SKM-1 (cell line): ENCODE measurements around the gene PIKFYVE.
"Not testable (repeated sequence)": the region's sequence is repeated elsewhere in the genome, so short reads cannot be mapped to it uniquely, and the experiment has no call there.

ENCODE experiments used
- DNase-seq: peaks from one replicate; lab custom pipeline; 2025; ENCODE audit not compliant: unreplicated experiment; lab: John Stamatoyannopoulos, UW

Gene PIKFYVE, protein sequence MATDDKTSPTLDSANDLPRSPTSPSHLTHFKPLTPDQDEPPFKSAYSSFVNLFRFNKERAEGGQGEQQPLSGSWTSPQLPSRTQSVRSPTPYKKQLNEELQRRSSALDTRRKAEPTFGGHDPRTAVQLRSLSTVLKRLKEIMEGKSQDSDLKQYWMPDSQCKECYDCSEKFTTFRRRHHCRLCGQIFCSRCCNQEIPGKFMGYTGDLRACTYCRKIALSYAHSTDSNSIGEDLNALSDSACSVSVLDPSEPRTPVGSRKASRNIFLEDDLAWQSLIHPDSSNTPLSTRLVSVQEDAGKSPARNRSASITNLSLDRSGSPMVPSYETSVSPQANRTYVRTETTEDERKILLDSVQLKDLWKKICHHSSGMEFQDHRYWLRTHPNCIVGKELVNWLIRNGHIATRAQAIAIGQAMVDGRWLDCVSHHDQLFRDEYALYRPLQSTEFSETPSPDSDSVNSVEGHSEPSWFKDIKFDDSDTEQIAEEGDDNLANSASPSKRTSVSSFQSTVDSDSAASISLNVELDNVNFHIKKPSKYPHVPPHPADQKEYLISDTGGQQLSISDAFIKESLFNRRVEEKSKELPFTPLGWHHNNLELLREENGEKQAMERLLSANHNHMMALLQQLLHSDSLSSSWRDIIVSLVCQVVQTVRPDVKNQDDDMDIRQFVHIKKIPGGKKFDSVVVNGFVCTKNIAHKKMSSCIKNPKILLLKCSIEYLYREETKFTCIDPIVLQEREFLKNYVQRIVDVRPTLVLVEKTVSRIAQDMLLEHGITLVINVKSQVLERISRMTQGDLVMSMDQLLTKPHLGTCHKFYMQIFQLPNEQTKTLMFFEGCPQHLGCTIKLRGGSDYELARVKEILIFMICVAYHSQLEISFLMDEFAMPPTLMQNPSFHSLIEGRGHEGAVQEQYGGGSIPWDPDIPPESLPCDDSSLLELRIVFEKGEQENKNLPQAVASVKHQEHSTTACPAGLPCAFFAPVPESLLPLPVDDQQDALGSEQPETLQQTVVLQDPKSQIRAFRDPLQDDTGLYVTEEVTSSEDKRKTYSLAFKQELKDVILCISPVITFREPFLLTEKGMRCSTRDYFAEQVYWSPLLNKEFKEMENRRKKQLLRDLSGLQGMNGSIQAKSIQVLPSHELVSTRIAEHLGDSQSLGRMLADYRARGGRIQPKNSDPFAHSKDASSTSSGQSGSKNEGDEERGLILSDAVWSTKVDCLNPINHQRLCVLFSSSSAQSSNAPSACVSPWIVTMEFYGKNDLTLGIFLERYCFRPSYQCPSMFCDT (N-terminal part only)

DNA sequence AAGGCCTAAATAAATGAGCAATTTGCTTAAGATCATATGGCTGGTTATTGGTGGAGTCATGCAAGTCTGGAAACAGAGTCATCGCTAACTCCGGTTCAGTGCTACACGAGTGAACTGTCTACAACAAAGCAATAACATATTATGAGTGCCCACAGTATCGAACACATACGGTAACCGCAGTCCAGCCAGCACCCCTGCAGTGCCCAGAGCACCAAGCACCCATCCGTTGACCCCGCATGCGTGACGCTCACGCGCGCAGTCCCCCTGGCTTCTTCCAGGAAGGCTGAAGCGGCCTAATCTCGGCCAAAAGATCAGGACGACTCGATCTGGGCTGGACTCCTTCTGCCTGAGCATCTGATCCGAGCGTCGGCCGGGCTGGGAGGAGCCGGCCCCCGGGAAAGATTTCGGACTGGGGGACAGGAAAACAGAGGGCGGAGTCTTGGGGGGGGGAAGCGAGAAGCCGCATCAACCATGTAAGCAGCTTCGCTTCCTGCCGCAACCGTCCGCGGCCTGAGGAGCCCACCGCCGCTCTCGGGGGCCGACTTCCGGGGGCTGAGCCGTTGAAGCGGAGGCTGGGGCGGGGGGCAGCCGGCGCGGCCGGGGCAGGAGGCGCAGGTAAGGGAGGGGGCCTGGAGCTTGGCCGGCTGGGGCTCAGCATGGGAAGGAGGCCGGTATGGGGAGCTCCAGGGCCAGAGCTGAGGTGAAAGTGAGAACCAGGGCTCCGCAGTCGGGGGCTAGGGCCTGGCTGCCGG, at the start of gene PIKFYVE:
TSS of gene PIKFYVE (plus strand) at position 455 of the 752 bp plus-strand sequence. CDS start 5,265 bp downstream, outside the sequence.
- DNase-seq, result peak; percentile 88

DNA sequence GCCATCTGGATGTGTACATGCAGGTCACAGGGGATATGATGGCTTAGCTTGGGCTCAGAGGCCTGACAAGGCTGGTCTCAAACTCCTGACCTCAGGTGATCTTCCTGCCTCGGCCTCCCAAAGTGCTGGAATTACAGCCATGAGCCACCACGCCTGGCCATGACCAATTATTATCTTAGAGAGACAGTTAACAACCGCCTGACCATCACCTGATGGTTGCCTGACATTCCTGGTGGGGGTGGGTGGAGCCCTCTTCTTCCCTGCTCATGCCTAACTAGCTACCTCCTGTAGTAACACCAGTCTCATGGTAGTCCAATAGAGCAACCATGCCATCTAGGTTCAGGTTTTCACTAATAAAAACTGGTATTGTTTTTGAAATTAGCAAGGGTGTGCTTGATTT, 44.2 kb upstream of the PIKFYVE start:
- not testable (repeated sequence) for DNase-seq

DNA sequence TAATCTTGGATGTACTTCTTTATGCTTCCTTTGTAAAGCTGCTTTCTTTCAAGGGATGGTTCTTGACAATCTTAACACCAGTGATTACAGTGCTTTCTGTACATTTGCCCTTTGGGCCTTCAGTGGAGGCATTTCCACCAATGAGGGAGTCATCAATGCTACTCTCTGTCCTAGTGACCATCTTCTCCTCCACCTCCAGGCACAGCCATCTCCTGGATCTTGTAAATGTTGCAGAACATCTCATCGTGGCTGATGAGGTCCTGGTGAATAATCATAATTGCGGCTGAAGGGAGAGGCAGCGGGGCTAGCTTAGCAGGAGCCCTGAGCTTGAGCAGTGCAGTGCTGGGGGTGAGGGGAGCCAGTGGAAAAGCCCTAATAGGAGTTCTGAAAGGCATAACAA, 43.7 kb upstream of the PIKFYVE start:
- DNase-seq, result no peak

DNA sequence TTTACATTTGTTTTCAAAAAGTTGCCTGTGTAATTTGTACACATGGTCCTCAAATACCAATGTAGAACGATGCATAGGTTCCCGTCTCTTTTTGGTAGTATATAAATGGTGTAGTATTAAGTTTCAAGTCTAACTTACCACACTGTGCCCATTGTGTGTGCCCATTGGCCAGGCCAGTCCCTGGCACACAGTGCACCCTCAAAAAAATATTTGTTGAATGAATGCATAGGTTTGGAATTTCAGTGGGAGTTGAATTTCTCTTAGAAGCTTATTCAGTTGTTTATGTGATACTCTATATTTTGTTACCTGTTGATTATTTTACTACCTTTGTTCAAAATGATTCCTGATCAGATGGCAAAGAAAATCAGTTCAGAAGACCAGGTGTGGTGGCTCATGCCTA, 41.3 kb upstream of the PIKFYVE start:
- no peak for DNase-seq

DNA sequence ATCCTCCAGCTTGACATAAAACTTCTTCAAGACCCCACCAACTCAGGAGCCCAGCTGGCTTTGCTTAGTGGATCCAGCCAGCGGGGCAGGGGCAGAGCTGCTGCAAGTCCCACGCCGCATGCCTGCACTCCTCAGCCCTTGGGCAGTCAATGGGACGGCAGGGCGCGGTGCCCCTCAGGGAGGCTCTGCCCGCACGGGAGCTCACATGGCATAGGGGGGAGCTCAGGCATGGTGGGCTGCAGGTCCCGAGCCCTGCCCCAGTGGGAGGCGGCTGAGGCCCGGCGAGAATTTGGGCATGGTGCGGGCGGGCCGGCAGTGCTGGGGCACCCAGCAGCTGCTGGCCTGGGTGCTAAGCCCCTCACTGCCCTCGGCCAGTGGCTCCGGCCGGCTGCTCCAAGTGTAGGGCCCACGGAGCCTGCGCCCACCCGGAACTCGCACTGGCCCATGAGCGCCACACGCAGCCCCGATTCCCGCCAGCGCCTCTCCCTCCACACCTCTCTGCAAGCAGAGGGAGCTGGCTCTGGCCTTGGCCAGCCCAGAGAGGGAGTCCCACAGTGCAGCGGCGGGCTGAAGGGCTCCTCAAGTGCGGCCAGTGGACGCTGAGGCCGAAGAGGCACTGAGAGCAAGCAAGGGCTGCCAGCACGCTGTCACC, 38.3 kb upstream of the PIKFYVE start:
- no peak for DNase-seq

DNA sequence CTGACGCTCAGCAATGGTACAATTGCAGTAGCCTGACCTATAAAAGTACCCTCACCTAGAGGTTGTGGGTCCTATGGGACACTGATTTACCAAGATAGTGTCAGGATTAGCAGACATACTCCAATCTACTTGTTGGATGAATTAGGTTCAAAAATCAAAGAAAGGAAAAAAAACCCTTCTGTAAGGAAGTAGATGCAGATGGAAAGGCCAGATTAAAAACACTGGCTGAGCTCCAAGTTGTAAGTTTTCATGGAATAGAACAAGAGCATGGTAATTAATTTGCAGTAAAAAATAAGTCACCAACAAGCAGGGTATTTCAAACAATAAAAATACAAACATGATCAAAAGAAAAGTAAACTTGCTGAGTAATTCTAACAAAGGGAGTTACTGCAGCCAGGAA, 37.6 kb upstream of the PIKFYVE start:
- no peak for DNase-seq

DNA sequence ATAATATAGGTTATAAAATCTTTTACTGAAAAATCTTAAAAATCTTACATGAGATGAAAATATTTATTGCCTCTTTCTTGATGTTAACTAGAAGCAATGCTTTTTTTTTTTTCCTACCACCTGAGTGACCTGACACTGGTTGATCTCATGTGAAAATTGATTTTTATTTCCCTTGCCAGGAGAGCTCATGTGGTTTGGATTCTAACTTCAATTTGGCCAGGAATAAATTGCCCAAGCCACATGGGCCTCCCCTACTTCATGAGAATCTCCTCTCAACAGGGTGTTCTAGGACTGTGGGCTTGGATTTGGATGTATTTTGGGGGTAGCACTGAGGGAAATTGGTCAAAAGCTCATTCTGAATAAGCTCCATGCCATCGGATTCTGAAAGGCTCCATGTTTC, 31.3 kb upstream of the PIKFYVE start:
- no peak for DNase-seq

DNA sequence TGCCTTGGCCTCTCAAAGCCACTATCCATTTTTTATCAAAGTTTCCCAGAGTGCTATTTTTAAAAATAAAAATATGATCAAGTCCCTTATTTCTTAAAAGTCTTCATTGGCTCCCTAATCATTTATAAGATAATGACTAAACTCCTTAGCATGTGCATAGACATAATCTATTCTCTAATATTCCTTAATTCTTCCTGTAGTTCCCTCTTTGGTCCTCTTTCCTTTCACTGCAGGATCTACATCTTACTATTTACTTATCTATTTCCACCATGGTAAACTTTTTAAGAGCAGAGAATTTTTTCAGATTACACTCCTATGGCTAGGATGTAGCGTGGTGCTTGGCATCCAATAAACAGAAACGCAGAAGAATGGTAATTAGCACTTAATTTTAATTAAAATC, 30.2 kb upstream of the PIKFYVE start:
- DNase-seq, result no peak

DNA sequence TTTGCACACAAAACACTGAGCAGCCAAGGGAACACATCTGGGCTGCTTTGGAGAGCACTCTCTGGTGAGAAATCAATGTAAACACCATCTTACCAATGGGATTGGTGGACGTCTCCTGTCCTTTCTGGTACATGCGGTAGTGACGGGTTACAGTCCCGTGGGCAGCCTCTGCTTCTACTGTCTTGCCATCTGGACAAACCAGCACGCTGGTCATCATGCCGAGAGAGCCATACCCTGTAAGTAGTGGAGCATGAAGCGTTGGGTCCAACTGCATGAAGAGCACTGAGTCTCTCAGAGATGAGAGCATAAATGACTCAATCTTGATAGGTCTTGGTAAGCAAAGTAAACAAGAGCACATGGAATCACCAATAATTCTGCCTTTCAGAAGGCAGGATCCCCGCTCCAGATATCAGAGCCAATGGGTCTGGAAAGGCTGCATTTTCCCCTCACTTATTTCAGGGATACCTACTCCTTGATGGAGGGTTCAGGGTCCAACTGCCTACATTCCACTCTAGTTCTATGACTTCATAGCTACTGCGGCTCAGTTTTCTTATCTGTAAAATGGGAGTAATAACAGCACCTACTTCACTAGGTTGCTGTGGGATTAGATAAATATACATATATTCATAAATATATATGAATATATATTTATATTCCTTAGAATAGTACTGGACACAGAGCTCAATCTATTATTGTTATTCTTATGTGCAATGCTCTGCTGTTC, 26.1 kb upstream of the PIKFYVE start:
- DNase-seq, result no peak

DNA sequence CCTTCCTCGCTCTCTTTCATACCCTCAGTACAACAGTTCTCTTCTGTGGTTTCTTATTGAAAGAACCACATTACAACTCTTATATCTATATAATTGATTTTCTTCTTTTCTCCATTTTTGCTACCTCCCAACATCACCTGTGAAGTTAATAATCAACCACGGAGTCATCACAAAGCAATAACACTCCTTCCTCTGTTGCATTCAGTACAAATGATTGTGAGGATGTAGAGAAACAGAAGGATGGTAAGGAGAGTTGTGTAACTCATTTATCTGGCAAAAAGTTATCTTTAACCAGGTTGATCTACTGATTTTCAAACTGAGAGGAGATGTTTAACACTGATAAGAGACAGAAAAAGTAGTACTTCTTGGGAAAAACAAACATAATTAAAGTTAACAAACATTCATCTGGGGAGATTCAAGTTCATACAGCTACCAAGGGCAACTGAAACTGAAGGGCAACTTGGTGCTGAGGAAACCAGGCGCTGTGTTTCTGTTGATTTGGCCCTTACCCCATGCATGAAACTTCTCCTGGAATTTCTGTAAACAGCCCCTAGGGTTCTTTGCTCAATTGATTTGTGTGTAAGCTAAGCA, 25.3 kb upstream of the PIKFYVE start:
- no peak for DNase-seq

DNA sequence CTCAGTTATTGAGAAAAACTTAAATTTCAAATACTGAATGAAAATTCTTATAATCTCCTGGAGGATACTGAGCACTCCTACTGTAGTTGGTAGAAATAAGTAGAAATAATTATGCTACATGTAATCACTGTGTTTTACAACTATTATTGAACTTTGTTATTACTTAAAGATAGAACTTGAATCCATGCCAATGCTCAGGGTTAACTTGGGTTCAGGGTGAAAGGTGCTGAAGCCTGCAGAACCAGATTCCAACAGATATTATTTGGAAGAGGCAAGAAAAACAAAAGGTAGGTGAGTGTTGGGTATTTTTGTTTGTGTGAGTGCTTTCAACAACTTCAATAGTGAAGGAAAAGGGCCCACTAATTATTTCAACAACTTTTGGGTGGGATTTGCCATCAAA, 21.6 kb upstream of the PIKFYVE start:
- DNase-seq, result no peak

DNA sequence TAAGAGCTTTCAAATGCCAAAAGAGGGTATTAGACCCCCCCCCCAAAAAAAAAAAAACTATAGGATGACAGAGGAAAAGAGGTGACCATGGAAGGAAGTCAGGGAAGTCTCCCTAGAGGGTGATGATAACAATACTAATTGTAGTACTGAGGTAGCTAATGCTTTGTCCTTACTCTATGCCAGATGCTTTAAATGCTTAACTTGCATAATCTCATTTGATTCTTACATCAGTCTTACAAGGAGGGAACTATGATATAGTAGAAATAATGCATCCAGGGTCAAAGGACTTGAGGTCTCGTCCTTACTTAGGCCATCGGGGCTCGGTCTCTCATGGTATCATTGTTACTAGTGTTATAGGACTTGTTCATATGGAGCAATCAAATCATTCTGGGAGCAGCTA, 20.3 kb upstream of the PIKFYVE start:
- DNase-seq, result no peak

DNA sequence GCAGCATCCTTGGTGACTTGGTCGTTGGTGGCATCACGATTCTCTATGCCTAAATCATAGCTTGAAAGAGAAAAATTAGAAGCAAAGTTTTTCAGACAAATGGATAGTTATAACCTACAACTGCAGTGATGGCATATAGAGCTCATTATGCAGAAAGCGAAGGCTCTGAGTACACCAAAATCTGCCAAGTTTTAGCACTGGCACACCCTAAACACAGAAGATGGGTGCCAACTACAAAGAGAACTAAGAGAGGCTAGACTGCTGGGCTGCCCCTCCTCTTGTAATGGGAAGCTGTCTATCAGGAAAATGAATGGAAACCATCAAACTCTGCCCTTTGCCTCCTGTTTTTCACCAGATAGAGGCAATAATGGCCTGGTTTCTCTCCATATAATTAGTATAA, 17.5 kb upstream of the PIKFYVE start:
- DNase-seq, result no peak

DNA sequence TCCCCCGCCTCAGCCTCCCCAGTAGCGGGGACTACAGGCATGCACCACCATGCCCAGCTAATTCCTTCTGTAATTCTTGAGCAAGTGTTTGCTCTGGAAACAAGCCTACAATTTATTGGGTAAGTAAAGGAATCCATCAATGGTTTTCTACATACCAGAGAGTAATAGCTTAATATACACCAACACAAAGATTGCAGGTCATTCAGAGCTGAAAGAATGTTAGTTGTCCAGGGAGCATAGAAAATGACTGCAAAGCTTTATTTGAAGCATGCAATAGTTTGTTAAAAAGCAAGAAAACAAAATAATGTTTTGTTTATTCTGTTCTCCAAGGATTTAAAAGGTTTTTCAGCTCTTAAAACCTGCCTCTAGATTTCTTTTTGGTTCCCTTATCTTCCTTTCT, 16.8 kb upstream of the PIKFYVE start:
- no peak for DNase-seq

DNA sequence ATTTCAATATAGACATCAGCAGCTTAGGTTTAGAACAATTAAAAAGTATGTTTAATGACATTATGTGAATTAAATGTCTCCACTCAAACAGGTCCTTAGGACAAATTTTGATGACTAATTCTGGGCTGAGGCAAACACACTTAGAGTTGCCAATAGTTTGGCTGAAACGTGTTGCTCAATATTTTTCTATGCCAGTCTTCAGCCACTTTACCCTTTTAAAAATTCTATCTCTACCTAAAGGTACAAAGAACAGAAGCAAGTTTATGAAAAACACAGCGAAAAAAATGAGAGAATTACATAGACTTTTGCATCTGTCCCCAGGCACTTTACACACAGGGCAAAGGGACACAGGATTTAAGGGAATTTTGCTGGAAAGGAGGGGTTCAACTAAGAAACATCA, 15.7 kb upstream of the PIKFYVE start:
- no peak for DNase-seq

DNA sequence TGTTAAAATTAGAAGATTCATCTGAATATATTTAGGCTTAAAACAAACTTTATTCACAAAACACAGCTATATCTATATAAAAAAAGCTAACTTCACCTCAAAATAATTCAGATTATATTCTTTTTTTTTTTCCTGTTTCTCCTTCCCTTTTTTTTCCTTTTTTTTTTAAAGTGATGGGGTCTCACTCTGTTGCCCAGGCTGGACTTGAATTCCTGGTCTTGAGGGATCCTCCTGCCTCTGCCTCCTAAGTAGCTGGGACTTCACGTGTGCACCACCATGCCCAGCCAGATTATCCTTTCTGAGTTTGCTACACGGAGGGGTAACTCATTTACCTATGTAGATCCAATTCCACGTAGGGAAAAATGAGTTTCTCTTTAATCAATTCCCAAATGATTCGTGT, 15.0 kb upstream of the PIKFYVE start:
- DNase-seq, result no peak

DNA sequence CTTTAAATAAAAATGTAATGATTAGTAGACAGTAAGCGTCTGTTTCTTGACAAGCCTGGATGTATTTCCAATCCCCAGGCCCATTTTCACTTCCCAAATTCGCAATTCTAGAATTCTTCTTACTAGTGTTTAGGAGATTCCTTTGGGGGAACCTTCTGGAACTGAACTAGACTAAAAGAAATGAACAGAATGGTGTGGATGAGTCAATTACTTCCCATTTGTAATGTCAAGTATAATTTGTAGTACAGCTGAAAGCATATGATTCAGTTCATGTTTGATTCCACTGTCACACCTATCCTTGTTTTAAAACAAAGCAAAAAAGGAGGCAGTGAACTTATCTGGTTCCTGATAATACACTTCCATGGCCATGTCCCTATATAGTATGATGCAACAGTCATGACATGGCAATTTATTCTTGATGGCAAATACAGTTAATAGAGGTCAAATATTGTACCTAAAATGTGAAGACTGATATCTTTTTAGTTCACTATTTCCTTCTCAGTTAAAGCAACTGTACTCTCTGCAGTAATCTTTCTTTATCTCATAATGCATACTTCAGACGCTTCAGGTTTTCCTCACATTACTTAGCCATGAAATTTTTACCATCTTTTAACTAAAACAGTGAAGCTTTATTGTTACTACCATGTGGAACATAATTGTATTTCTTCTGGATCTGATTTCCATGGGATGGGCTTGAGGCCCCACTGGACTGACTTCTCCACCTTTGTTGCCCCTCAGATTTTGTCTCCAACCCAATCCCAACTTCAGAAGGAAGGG, 13.2 kb upstream of the PIKFYVE start:
- no peak for DNase-seq

DNA sequence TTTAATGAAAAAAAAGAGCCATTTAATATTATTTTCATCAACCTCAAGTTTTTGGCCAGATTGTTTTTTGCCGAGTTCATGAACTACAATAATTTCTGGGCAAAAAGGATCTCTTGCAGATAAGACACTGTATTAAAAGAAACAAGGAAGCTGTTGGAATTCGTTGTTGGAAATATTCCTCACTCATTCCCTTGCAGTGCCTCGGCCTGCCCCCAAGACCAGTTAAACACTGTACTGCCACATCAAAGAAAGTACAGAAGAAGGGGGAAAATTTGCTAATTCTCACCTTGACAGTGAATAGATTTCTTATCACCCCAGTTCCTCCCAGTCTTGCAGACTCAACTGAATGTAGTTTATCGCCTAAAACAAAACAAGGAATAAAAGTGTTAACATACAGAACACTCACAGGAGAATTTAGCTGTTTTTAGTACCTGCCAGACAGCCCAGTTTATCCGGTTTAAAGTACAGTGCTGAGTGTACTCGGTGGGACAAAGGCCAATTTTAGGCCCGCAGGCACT, 12.4 kb upstream of the PIKFYVE start:
- DNase-seq, result no peak
